Thymus (tissue), 11 donors: ENCODE data around the gene PHLDA3. TPM values are rescaled to one million over a fixed set of nuclear protein-coding genes. Genes with fewer than 3 reads are reported as not detected.

Experiments
- DNase-seq, 9 donors: peaks; one replicate each; pipeline ENCODE4 v3.0.0-alpha.2; 2013; ENCODE audit warnings: low spot score in 9 of 9, low read depth in 6 of 9, missing footprints in 1 of 9
- H3K27ac ChIP-seq, 2 donors: one replicate each; pipeline ENCODE4 v1.5.1; 2013; ENCODE audit warnings: control low read depth in 1 of 2, low read depth in 1 of 2, low read length in 1 of 2, mild to moderate bottlenecking in 1 of 2, moderate library complexity in 1 of 2
- H3K27me3 ChIP-seq, 2 donors: one replicate each; pipeline ENCODE4 v1.5.1; 2013; ENCODE audit warnings: low read length in 1 of 2; ENCODE audit not compliant: control insufficient read depth in 2 of 2, insufficient read depth in 1 of 2
- H3K36me3 ChIP-seq, 2 donors: one replicate each; pipeline ENCODE4 v1.5.1; 2013; ENCODE audit warnings: low read length in 1 of 2, mild to moderate bottlenecking in 1 of 2, moderate library complexity in 1 of 2; ENCODE audit not compliant: control insufficient read depth in 2 of 2, insufficient read depth in 2 of 2
- H3K4me1 ChIP-seq, 2 donors: one replicate each; pipeline ENCODE4 v1.5.1; 2013; ENCODE audit warnings: low read length in 2 of 2; ENCODE audit not compliant: control insufficient read depth in 2 of 2, insufficient read depth in 2 of 2
- H3K4me3 ChIP-seq, 2 donors: one replicate each; pipeline ENCODE4 v1.5.1; 2013; ENCODE audit warnings: low read length in 2 of 2, control low read depth in 1 of 2, mild to moderate bottlenecking in 1 of 2
- H3K9me3 ChIP-seq, 2 donors: one replicate each; pipeline ENCODE4 v1.5.1; 2013; ENCODE audit warnings: low read length in 1 of 2, mild to moderate bottlenecking in 1 of 2; ENCODE audit not compliant: control insufficient read depth in 2 of 2, insufficient read depth in 1 of 2
- WGBS: extraction: QIAGEN DNeasy Blood & Tissue Kit; methylation state at CpG from one replicate; pipeline ENCODE4 v1.1.7; 2013; 5-methylcytosine and 5-hydroxymethylcytosine counted together
- polyA plus RNA-seq: library from polyadenylated mRNA; stranded (reverse); fragments of 200-250 nt; gene quantifications from one replicate; pipeline ENCODE4 v1.2.3, GENCODE V29; 2013
- total RNA-seq: library from RNA; stranded (reverse); fragments of 120-200 nt; gene quantifications from one replicate; pipeline ENCODE4 v1.2.4, GENCODE V29; 2013
- donor health status: healthy.

PHLDA3 gene
- total and polyA plus RNA-seq, 2 donors, result 14.4 to 31.7 TPM

- 94% methylated on average over 6 of the region's 6 CpGs for WGBS
- Histone ChIP-seq H3K36me3 (no peaks in the 10 kb centered on the region), H3K4me1 (no peaks in the 10 kb centered on the region), H3K27me3 (peaks cover 0 to 8% of the 10 kb centered on the region in 2 donors), H3K4me3 (no peak overlapping the region), H3K27ac (no peak overlapping the region), H3K9me3 (peaks cover 0 to 6% of the 10 kb centered on the region in 2 donors)
- DNase-seq, result no peak
Measured at GRCh38 chr1:201422436-201423030, 46.5 kb downstream of the PHLDA3 start.

- Histone ChIP-seq H3K27ac (no peak overlapping the region), H3K27me3 (peaks cover 0 to 8% of the 10 kb centered on the region in 2 donors), H3K36me3 (no peaks in the 10 kb centered on the region), H3K4me1 (no peaks in the 10 kb centered on the region), H3K9me3 (peaks cover 0 to 6% of the 10 kb centered on the region in 2 donors), H3K4me3 (no peak overlapping the region)
- 77% methylated on average over 3 of the region's 3 CpGs for WGBS
- DNase-seq, result no peak
Measured at GRCh38 chr1:201422026-201422425, 47.0 kb downstream of the PHLDA3 start.

DNA sequence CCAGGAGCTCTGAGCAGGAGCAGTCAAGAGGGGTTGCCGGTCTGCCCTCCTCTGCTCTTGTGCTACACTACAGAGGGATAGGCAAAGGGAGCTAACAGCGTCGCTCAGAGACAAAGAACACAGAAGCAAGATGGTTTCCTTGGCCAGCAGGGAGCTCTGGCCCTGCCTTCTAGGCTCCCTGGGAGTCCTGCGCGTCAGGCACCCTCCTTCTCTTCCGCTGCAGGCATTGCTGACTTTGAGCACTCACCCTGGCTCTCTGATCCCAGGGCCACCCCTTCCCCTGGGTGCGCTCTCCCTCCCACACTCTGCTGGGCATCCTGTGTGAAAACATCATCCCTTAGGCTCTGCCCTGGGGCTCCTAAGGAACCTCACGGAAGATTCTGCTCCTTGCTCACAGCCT lies 47.9 kb downstream of the PHLDA3 start:
- 94% methylated on average over 8 of the region's 8 CpGs for WGBS
- Histone ChIP-seq H3K27ac (no peak overlapping the region), H3K4me1 (no peaks in the 10 kb centered on the region), H3K27me3 (peaks cover 0 to 5% of the 10 kb centered on the region in 2 donors), H3K36me3 (no peaks in the 10 kb centered on the region), H3K4me3 (no peak overlapping the region), H3K9me3 (peaks cover 0 to 6% of the 10 kb centered on the region in 2 donors)
- DNase-seq, result no peak

DNA sequence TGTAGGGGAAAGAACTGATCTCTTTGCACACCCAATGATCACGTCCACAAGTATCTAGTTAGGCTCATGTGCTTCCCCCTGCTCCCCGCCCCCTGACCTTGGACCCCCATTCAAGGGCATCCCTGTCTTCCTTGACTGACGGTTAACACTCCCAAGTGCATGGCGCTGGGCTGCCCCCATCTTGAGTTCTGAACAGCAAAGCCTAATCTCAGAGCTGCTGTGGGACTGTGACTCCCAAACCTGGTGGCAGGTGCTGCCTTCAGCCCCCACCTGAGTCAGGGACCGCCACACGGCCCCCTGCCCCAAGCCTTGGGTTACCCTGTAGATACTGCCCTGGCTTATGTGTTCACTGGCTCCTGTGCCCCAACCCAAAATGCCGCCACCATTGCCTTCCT lies 48.4 kb downstream of the PHLDA3 start:
- 97% methylated on average over 7 of the region's 7 CpGs for WGBS
- H3K27me3 ChIP-seq, result peaks cover 0 to 5% of the 10 kb centered on the region in 2 donors
- H3K27ac ChIP-seq, result no peak overlapping the region
- H3K9me3 ChIP-seq, result peaks cover 0 to 6% of the 10 kb centered on the region in 2 donors
- no peaks in the 10 kb centered on the region for H3K36me3 ChIP-seq
- DNase-seq, result no peak
- H3K4me1 ChIP-seq, result no peaks in the 10 kb centered on the region
- no peak overlapping the region for H3K4me3 ChIP-seq

- no peak for DNase-seq
- no peak overlapping the region for H3K27ac ChIP-seq
- H3K4me1 ChIP-seq, result no peaks in the 10 kb centered on the region
- no peak overlapping the region for H3K4me3 ChIP-seq
- H3K36me3 ChIP-seq, result no peaks in the 10 kb centered on the region
- H3K9me3 ChIP-seq, result peaks cover 0 to 9% of the 10 kb centered on the region in 2 donors
- 85% methylated on average over 12 of the region's 12 CpGs for WGBS
- H3K27me3 ChIP-seq, result peaks cover 0 to 6% of the 10 kb centered on the region in 2 donors
Measured at GRCh38 chr1:201419746-201420607, 49.0 kb downstream of the PHLDA3 start.

DNA sequence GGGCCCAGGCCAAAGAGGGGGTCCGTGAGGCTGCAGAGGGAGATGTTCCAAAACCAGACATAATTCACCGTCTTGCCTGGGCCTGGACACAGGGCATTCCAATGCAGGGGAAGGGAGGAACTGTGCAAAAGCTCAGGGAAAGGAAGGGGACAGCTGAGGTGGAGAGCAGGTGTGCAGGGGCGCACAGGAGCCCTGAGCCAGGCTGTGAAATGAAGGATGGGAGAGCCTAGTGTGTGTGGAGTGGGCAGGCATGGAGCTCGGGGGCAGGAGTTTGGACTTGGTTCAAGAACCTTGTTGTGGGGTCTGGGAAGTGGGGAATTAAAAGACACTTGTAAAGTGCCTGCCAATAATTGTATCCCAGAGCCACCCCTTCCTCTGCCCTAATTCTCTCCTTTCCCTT lies 49.7 kb downstream of the PHLDA3 start:
- Histone ChIP-seq H3K4me3 (no peak overlapping the region), H3K36me3 (no peaks in the 10 kb centered on the region), H3K9me3 (peaks cover 0 to 4% of the 10 kb centered on the region in 2 donors), H3K27ac (no peak overlapping the region), H3K27me3 (peaks cover 0 to 7% of the 10 kb centered on the region in 2 donors), H3K4me1 (no peaks in the 10 kb centered on the region)
- DNase-seq, result no peak
- WGBS, result 89% methylated on average over 4 of the region's 4 CpGs

- H3K27ac ChIP-seq, result no peak overlapping the region
Measured at GRCh38 chr1:201418461-201418860, 50.5 kb downstream of the PHLDA3 start.

More at GRCh38 chr1:201418461-201418860, 50.5 kb downstream of the PHLDA3 start:
- peaks cover 0 to 4% of the 10 kb centered on the region in 2 donors for H3K9me3 ChIP-seq
- DNase-seq, result no peak
- no peaks in the 10 kb centered on the region for H3K36me3 ChIP-seq
- H3K4me1 ChIP-seq, result no peaks in the 10 kb centered on the region
- peaks cover 0 to 7% of the 10 kb centered on the region in 2 donors for H3K27me3 ChIP-seq
- no peak overlapping the region for H3K4me3 ChIP-seq
- WGBS, result 97% methylated on average over 3 of the region's 3 CpGs
